NCI-H1417 treated with DMSO at 0.1 percent for 48 hours (cell line): ENCODE measurements around the gene ERN1.

Experiments used
- DNase-seq: peaks from one replicate; lab custom pipeline; 2025; lab: John Stamatoyannopoulos, UW

Gene ERN1

GRCh38 chr17:64084086-64084939, 45.6 kb downstream of the ERN1 start:
- no peak for DNase-seq

DNA sequence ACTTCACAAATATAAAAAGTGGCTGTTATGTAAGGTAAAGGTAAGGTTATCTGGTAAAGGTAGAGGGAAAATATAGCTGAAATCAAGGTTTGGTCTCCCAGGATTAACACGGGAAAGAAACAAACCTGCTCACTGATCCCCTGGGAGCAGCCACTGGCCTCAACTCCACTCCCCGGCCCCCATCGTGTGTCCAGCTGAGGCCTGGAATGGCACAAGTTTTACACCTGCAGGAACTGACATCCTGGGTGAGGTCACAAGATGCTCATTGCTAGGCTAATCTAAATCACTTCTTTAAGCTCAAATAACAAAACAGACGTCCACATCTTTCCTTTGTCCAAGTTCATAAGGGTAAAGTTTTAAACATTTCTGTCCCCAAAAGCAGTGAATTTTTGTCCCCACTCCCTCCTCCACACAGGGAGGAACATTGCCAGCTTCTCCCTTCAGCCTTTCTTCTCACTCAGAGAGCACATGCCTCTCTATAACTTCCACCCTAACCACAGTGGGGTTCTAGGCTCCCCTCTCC, 46.3 kb downstream of the ERN1 start:
- DNase-seq: no peak

DNA sequence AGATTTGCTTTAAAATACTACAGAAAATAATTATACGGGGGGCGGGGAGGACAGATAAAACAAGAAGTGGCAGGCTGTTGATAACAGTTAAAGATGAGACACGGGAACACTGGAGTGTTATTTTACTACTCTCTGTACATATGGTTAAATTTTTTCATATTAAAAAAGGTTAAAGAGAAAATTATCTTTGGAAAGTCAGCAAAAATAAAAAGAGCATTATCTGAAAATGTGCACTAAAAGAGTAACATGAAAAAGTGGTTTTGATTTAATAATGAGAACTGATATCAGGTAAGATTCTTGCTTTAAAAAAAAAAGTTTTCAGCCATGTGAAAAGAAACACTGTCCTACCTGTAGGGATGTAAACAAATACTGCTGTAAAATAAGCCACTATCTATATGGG, 46.9 kb downstream of the ERN1 start:
- DNase-seq: no peak

DNA sequence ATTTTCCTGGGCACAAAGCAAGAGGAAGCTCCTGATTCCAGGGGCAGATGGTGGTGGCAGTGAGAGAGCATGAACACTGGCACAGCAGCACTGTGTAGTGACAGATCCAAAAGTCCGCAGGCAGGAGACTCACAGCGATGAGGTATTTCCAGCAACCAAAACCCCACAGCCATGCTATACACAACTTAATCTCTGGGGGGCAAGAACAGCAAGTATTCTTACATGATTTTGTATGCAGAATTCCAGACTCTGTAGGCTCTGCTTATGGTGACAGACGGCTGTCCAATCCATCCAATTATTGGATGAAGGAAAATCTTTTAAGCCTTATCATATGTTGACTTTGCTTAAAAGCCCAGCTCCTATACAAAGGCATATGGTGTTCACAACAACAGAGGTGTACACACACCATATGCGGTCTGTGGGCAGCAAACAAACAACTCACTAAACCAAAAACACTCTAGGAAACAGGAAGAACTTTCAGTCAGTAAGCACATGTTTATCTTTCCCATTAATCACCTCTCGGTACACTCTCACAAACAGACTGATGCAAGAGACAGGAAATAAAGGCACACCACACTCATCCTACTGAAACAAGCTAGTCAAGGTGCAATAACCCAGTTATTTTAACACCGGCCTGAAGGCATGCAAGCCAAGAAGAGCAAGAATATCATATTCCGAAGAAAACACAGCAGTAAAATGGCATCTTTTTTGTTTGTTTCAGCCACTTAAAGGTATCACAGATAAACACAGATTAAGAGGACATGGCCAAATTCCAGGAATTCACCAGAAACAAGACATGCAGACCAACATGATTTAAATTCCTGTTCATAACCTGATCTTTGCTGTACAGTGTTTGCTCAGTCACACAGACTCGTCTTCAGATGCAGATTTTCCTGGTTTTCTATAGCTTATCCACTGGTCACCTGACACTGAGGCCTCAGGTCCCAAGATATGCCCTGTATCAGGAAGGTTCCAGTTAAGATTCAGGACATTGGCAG, 47.8 kb downstream of the ERN1 start:
- peak; percentile 48 for DNase-seq

GRCh38 chr17:64080174-64080618, 49.7 kb downstream of the ERN1 start:
- no peak for DNase-seq

DNA sequence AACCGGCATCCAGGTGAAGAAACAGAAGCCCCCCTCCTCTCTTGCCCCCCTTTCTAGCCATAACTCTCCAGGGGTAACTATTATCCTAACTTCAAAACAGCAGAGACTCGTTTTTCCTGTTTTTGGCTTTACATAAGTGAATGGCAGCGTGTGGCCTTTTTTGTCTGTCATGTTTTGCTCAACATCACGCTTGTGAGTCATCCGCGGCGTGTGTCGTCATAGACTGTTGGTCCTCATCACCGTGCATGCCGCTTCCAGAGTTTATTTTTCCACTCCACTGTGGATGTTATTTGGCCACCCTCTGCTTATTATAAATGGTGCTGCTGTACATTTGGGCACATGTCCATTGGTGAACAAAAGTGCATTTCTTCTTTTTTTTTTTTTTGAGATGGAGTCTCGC, 52.6 kb downstream of the ERN1 start:
- no peak for DNase-seq

DNA sequence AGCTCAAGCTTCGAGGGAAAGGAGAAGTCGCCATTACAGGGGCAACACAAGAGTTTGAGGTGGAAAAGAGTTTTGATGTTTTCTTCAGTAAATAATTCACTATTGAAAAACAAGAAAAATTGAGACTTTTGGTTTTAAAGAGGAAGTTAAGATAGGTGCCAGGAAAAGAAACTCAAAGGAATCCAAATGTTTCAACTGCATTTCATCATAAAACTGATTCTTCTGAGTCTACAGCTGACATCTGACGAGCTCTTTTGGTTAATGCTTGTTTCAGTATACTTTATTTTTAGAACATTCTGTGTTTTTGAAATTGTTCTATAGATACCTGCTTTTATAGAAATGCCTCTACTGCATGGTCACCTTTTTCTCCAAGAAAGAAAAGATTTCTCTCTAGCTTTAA, 54.0 kb downstream of the ERN1 start:
- no peak for DNase-seq

DNA sequence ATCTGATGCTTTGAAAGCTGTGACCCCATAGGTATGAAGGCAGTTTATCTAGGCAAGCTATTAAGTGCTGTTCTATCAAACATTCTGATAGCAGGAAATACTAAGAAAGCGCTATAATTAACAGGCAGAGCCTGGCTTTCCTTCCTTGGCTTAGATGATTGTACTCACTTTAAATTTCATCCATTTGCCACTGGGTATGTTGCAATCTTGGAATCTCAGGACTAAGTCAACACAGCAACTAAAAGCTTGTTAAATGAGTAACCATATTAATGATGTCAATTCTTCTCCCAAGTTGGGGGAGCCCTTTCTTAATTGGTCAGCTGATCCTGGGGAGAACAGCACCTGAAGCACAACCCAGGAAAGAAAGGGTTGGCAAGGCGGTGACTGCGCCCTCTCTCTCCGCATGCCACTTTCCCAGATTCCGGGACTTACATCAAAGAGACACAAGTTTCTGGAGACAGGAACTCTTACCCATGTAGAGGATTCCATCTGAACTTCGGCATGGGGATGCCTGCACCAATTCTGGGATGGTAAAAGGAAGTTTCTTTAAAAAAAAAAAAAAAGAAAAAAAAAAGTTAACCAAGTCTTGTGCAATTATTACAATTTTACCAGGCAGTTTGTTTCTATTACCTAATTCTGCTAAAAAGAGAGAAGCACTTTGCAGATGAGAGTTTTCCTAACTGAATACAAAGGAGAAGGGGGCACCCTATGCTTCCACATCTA, 55.1 kb downstream of the ERN1 start:
- DNase-seq: no peak

DNA sequence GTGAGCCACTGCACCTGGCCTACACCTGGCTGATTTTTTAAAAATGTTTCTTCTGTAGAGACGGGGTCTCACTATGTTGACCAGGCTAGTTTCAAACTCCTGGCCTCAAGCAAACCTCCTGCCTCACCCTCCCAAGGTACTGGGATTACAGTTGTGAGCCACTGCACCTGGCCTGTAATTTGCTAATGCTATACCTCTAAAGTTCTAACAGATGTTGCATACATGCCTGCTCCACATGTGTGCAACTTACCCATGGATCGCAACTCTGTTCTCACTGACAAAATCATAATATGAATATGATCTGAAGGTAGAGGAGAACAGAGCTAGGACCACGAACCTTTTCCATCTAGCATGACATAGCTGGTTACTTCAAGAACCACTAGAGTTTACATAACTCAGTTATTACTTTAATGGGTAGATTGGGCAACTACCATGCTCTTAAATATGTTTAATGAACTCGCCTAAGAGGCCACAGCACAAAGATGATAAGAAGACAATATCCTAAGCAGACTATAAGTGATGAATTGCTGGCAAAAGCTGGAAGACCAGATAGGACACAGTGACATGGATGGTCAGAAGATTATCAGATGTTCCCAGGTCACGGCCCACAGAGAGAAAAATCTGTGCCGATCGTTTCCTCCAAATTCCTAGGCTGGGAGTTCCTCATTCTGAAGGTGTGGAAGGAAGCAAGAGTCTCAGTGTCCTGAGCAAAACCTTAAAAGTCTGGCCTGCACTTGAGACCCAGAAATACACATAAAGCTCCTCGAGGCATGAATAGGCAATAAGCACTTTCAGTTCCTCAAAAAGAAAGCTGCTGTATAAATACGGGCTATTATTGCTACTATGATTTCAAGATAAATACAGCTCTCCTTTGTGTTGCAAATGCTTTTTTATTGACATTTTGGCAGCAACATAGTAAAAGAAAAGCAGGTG, 55.9 kb downstream of the ERN1 start:
- peak; percentile 50 for DNase-seq

- DNase-seq: no peak
These were observed 58.8 kb downstream of the ERN1 start for GRCh38 chr17:64071111-64071510.

GRCh38 chr17:64070213-64070612, 59.7 kb downstream of the ERN1 start:
- DNase-seq: no peak

GRCh38 chr17:64069143-64069542, 60.8 kb downstream of the ERN1 start:
- DNase-seq: no peak

GRCh38 chr17:64067657-64068056, 62.3 kb downstream of the ERN1 start:
- DNase-seq: no peak

GRCh38 chr17:64066716-64067115, 63.2 kb downstream of the ERN1 start:
- DNase-seq: no peak

GRCh38 chr17:64065161-64065560, 64.8 kb downstream of the ERN1 start:
- no peak for DNase-seq

DNA sequence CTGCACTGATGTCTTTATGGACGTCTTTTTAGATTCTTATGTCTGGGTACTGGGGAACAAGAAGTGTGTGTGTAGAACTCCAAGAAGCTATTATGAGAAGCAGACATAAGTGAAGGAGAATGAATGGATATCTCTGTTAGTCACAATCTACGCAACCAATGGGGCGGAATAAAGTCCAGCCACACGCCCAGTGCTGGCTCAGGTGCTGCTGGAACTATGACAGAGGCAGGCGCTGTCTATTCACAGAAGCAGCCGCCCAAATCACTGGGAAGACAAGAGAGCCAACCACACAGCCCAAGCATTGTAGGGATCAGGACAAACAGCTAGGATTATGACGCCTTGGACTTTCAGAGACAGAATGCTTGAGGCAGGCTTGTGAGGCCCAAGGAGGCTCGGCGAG, 65.6 kb downstream of the ERN1 start:
- DNase-seq: no peak

GRCh38 chr17:64063766-64064224, 66.1 kb downstream of the ERN1 start:
- no peak for DNase-seq

- DNase-seq: no peak
These were observed 66.9 kb downstream of the ERN1 start for GRCh38 chr17:64063088-64063487.

DNA sequence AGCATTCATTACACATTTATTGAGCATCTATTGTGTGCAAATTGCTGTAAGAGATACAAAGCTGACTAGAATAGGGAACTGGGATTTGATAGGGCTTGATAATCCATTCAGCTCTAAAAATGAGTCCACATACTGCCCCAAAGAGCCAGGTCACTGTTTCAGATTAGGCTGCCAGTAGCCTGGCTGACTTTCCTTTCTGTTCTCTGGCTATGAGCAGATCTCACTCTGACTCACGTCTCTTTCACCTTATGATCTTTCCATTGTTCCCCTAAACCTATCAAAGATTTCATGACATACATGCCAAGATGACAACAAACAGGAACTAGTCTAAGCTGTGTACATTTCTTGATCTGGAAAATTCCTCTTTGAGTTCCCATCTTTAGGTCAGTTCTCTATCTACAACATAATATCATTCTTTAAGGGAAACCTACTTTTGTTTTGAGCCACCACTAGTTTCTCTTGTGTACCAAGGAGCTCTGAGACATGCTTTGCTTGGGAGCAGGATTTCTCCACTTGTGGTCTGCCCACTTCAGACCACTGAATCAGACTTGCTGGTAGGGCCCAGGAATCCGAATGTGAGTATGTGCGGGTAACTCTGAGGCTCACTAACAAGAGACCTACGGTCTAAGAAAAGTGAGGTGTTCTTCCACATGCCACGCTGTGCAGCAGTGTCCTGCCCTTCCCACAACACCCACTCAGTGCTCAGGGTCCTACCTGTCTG, 68.6 kb downstream of the ERN1 start:
- no peak for DNase-seq

GRCh38 chr17:64060331-64060730, 69.6 kb downstream of the ERN1 start:
- DNase-seq: no peak
